Activated T-cell treated with anti-CD3 and anti-CD28 coated beads for 1 hour (primary cell): ENCODE results near the gene TRAPPC2.
A peak's percentile ranks its signal among the peaks of the same experiment; 100 is the strongest.

Source experiments
- DNase-seq: peaks from one replicate; pipeline ENCODE4 v3.0.0-alpha.2; 2020; ENCODE audit warnings: low read depth

Gene TRAPPC2

DNA sequence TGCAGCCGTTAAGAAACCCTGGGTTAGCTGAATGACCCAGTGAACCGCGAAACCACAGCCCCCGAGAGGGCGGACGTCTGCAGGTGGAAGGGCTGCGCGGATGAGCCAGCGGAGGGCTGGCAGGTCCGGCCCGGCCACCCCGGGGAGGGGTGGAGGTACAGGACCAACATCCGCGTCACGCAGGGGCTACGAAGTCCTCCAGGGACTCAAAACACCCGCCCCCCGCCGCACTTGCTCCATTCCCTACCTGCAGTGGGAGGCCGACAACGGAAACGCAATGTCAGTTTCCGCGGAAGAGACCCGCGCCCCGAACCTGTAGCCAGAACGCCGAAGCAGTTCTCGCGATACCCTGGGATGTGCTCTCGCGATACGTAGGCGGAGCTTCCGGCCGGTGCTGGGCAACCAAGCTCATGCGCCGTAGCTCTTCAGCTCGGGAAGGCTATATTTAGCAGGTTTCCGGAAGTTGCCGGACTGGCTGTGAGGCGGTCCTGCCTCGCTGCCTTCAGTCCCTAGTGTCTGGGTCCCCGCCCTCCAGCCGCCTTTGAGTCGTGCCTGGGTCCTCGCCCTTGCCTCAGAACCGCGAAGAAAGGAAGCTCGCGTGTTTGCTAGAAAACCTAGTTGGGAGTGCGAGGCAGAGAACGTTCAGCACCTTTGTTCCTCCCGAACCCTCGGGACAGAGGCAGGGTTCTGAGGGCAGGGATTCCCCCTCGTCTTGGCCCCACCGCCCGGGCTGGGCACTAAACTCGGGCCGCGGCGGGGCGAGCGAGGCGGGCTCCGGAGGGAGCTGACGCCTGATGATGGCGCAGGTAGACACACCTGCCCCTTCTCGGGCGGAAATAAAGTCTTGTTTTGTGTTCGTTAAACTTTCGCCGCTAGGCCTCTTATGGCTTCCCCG lies at the start of gene TRAPPC2, which contains the start of gene OFD1:
TRAPPC2 (minus strand) TSS at position 343 of the 895 bp plus-strand sequence. CDS start 14,657 bp downstream, outside the sequence.
OFD1 (plus strand) TSS at position 471 of the 895 bp plus-strand sequence; CDS start at position 795, 324 bp downstream.
- peak; percentile 75 for DNase-seq

DNA sequence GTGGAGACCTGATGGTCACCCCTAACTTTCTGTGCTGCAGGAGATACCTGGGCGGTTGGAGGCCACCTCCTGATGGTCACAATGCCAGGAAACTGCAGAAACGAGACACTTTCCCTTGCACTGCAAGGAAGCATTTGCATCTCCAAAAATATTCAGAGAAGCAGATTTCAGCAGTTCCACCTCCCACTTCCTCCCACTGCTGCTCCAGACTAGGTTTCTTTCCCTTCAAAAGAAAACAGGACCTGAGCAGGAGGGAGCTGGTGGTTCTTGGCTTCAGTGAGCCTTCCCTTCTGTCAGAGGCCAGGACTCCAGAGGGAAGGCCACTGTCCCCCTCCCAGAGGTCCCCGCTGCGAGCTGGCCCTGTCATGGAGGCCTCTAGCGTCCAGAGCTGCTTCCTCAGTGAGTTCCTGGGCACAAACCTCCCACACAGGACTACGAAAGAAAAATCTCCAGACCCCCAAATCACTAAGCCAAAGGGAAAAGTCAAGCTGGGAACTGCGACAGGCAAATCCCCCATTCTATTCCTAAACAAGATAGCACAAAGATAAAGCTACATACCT lies 46.5 kb upstream of the TRAPPC2 start:
- no peak for DNase-seq

DNA sequence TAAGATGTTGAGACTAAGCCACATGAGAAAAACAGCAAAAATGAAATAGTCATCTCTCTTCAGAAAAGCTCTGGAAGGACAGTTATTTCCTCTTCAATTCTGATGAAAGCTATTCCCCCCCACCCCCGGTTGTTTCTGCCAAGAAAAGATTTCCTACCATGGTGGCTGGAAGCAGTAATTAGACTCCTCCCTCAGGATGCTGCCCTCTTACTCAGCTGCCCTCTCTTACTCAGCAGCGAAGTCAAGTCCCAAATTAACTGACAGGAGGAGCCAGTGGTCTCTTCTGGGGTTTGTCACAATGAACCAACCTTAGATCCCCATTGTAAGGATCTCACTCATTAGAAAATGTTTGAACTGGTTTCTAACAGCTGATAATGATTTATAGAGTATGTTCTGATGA lies 44.5 kb upstream of the TRAPPC2 start:
- DNase-seq: no peak

DNA sequence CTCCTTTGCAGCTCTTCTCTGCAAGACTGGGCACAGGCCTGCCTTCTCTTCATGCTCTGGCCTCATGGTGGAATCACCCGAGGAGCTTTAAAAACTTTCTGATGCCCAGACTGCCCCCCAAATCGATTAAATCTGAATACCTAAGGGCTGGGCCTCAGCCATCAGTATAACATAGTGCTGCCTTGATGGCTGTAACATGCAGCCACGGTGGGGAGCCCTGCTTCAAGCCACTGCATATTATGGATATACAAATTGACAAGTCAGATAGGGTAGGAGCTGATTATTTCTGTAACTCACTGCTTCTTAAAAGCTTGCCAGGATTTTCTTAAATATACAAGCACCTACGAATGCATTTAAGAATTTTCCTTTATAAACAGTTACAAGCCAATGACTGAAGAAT lies 42.0 kb upstream of the TRAPPC2 start:
- no peak for DNase-seq

DNA sequence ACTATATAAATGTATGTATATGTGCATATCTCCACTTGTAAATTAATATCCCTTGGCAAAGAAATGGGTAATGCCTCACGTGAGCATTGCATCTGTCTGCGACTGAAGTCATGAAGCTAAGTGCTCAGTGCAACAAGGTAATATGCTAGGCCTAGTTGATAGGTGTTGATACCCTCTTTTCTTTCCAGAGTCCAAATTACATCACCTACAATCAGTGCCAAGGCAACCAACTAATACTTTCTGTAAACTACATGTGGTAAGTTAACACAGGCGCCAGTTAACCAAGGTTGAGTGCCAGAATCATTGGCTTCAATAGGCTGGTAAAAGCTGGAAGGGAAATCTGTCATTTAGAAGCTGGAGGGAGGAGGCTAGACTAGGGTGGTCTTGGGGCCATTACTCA lies 41.4 kb upstream of the TRAPPC2 start:
- DNase-seq: no peak

DNA sequence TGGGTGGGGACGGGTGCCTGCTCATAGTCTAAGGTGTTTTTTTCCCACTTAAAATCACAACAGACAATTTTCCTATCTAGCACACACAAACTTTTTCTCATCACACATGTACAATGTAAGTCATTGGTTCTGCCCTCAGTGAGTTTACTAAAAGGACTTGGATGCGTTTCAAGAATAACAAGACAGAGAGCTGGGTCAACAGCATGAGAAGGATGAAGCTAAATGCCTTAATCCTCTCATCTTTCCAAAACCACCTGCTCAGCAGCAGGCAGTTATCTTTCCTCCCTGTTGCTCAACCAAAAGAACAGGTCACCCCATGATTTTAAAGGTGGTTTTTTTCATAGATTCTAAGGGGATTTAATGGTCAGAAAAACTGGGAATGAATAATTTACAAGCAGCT lies 40.3 kb upstream of the TRAPPC2 start:
- DNase-seq: no peak

DNA sequence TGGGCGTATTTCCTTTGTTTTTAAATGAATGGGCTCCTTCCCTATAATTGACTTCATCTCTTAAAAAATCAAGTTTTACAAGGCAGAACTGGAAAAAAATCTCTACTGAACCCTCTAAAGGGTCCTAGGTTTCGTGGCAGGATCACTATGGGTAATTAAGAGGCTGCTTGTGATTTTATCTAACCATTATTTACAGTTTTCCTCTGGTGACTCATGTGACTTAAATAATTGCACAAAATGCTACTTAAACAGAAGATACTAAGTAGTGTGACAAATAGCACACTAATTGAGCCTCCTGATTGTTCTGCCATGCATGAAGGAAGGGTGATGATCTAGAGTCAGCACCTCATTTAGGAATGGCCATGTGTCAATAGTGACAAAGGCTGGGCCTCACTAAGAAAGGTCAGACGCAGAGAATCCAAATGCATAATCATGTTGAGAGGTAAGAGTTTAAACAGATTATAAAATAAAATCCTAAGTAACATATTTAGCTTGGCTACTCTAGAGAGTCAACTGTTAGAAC lies 35.7 kb upstream of the TRAPPC2 start:
- no peak for DNase-seq

DNA sequence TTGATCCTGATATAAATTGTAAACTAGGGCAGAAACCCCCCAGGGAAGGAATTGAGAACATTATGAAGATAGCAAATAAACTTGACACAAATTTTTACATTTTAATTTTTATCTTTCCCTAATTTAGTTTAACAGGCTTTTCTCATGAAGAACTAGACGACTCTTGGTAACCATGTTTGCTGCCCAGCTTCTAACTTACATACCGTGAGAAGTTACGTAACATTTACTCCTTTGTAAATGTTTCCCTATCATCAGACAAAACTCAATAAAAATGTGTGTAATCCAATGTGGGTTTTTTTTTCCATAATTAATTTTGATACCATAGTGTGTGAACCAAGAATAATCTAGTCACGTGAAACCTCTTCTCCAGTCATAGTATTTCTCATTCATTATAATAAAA lies 34.5 kb upstream of the TRAPPC2 start:
- no peak for DNase-seq

DNA sequence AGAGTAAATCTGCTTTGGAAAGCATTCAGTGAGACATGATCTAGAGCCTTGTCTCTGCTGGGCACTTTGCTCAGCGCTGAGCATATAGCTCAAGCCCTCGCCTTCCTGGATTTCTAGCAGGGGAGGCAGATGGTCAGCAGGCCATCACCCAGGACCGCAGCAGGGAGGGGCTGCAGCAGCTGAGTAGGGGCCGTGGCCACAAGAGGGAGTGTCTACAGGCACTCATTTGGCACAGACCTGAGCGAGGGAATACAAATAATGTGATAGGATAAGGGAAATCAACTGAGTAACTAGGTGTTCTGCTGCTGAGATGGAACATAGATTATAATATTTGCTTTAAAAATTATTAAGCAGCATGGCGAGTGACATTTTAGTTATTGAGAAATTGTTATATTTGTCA lies 30.3 kb upstream of the TRAPPC2 start:
- DNase-seq: no peak

DNA sequence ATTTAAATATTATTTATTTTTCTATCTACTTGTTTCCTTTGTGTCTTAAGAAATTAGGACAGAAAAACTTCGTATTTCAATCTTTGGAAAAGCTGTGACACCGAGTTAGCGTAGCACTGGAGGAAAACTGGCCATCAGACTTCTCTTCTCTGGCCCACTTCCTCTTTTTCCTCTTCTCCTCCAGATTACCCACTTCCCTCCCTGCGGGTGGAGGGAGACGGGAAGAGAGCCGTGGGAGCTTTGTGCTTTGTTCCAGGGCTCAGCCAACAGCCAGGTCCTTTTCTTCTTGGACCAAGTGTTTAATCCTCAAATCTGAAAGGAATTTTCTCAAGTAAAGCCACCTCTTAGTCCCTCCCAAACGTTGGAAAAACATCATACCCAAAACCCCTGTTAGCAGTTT lies 29.9 kb upstream of the TRAPPC2 start:
- no peak for DNase-seq

DNA sequence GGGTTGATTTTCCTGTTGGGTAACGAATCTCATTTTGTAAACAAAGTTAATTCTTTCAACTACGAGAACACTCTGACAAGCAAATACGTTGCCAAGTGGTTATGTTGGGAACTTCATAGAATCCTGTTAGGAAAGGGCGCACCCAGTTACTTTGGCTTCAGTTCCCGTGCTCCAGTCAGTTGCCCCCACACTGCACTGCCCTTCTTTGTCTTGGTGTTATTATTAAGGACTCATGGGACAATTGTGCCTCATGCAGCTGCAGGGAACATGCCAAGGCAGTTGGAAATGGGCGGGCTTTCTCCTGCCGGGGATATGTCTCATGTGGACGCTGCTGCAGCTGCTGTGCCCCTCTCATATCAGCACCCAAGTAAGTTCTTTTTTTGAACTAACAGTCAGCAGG lies 29.1 kb upstream of the TRAPPC2 start:
- no peak for DNase-seq

DNA sequence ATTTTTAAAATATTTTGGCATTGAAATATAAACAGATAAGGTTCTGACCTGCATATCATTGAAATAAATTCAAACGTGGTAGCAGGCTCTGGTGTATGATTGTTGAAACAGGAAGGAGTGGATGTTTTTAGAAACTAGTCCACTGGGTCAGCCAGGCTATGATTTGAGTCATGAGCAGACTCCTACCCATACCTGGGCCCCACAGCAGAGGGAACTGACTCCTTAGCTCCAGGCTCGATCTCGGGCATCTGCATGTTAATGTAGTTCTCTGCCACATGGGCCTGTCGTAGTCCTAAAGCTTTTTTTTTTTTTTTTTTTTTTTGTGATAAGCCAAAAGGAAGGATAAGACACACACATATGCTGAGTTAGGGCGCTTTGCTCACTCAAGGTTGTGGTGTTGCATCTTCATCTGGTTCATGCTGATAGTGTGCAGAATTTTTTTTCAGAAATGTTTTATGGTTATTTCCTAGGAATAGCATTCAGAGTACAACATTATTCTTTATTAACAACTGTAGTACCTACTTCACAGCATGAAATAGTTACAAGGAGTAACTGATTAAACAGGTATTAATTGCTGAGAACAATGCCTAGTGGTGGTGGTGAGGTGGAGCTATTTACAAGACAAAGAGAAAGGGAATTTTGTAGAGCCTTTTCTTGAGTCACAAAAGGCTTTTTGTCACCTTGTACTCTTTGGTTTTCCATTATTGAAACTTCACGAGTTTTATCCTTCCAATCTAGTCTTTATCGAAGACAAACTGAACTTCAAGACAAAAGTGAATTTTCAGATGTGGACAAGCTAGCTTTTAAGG lies 27.4 kb upstream of the TRAPPC2 start:
- no peak for DNase-seq

DNA sequence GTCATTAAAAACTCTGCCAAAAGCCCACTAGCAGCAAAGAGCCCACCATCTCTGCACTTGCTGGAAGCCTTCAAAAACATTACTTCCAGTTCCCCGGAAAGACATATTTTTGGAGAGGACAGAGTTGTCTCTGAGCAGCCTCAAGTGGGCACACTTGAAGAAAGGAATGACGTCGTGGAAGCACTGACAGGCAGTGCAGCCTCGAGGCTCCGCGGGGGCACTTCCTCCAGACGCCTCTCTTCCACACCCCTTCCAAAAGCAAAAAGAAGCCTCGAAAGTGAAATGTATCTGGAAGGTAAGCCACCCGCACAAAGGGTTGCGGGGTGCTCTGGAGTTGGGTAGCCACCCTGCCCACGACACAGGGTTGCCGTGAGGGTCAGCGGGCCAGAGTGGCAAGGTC lies 26.0 kb upstream of the TRAPPC2 start:
- no peak for DNase-seq

DNA sequence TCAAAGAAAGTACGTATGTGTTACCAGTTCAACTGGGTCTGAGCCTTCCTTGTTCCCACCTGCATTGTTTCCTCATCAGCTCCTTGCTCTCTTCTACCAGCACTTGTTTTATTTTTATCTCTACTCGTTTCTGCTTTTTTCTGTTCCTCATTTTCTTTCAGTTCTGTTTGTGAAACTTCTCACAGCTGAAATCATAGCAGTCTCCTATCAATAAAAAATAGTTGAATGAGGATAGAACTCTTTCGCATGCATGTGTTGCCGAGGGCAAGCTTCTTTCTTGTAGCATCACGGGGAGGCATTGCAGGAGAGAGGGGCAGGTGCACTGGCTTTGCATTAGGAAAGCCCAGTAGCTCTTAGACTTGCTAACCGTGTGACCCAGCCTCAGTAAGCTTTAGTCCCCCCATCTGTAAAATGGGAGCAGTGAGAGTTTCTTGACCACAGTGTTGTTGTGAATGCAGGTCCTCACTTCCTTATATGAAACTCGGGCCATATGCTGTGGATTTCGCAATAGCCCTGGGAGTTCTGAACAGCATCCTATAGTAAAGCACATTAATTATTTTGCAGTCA lies 24.8 kb upstream of the TRAPPC2 start:
- DNase-seq: no peak

DNA sequence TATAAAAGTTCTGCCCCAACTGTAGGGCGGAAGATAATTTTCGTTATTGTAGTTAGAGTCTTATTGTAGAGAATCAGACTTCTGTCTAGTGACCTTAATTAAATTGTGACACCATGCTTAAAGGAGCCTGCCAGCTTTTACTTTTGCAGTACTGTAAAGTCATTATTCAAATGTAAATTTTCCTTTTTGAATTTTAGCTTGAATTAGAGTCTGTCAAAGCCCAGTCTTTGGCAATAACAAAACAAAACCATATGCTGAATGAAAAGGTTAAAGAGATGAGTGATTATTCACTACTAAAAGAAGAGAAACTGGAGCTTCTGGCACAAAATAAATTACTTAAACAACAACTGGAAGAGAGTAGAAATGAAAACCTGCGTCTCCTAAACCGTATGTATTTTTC lies 22.0 kb upstream of the TRAPPC2 start:
- no peak for DNase-seq

DNA sequence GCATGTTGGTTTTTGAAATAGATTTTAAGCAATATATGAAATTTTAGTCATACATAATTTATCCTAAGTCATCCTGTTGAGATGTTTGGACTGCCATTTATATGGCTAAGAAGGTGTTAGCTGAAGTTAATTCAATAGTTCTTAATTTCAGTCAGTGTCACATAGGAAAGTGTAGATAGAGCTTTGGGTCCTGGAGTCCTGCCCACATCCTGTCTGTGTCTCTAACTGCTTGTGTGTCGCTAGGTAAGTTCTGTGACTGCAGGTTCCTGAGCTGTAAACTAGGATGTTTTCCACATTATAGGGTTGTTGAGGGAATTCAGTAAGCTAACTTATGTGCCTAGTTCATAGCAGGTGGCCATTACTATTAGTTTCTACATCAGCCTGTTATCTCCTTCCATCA lies 20.8 kb upstream of the TRAPPC2 start:
- DNase-seq: no peak

DNA sequence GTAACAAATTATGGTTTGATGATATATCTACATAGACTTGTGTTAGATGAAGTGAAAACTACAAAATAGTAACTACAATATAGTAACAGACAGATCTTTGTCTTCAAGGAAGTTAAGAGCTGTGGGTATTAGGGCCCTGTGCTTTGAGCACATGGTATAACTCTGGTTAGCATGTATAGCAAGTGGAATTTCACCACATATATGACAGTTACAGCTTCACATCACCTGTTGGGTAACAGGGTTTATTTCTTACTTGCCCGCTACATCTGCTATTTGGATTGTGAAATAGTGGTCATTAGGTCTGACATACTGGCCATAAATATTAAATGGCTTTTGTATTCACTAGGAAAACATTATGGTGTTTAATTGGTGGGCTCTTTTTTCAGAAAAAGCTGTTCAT lies 20.3 kb upstream of the TRAPPC2 start:
- DNase-seq: no peak

DNA sequence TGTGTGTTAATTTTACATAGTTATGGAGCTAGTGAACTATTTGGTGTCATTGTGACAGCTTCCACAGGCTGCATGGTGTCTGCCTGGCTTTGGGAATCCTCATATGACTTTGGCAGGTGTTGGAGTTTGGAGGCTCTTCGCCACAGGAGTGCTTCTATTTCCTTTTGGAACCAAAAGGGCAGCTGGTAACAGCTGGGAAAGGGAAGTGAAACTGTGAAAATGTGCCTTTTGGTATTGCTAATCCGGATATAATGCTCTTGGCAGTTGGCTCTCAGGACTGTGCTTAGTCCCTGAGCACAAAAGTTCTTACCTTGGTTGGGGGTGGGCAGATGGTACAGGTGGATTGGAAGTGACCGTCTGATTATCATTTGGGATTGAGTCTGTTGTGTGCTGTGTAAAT lies 18.2 kb upstream of the TRAPPC2 start:
- DNase-seq: no peak

DNA sequence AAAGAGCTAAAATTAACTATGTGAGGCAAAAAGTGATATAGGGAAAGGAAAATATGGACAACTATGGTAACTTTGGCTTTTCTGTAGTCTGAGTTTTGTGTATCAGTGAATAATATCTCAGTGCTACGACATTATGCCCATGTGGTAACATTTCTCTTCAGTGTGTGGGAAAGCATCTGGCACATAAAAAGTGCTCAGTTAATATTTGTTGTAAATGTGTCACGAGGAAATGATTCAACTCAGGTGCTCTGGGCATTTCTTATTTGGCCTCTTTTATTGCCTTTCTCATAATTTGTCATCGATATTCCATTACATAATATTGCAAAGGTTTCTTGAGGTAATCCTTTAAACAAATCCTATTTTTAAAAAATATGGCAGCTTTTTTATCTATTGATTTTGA lies 17.7 kb upstream of the TRAPPC2 start:
- no peak for DNase-seq

DNA sequence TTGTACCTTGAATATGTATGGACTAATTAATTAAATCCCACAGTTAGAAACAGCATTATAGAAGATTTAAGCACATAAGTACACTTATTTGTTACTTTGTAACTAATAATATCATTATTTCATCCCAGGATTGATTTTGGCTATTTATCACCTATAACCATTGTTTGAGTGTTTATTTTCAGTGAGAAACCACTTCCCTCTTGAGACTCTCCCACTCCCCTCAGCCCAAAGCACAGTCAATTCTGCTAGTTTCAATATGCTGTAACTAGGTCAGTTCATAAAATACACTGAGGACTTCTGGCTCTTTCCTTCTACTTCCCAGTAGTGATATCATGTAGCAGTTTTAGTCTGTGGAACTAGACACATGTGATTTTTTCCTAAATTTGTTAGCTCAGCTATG lies 16.4 kb upstream of the TRAPPC2 start:
- DNase-seq: no peak

DNA sequence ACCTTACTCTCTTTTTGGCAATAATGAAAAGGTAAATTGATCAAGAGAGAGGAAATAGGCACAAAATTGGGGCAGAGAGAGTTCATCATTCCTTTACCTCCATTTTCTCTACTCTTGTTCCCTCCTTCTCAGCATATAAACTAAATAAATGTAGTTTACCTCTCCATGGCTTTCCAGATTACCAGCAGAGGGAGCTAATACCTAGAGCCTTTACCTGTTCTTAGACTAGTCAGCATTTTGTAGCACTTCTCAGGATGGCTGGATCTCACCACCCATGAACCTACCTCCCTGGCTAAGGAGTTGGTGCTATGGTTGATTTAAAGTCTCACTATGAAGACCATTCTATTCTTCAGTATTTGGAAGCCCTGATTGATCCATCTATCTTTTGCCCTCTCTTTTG lies 15.8 kb upstream of the TRAPPC2 start:
- no peak for DNase-seq

DNA sequence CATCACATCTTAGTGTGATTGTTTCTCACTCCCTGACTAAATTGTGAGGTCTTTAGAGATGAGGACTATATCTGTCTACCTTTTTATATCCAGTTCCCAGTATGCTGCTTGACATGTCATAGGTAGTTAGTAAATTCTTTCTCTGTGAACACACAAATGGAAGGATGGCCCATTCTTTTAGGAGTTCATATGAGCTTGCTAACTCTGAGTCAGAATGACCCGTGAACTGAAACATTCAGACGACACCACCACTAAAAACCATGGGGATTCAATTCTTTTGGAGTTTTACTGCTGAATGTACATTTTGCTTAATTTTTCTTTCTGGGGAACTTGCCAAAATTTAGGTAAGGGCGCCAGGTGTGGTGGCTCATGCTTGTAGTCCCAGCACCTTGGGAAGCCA lies 14.1 kb upstream of the TRAPPC2 start:
- no peak for DNase-seq
